NCI-H345 treated with DMSO at 0.1 percent for 48 hours (cell line): ENCODE measurements around the gene SLC1A2.

Experiments
- DNase-seq: peaks from one replicate; lab custom pipeline; 2025; ENCODE audit not compliant: unreplicated experiment; lab: John Stamatoyannopoulos, UW

The SLC1A2 gene

GRCh38 chr11:35204614-35205013 lies 214.7 kb downstream of the SLC1A2 start:
- DNase-seq = no peak
